ENCODE measurements around the gene SMIM38.
"Not testable (repeated sequence)": the region's sequence is repeated elsewhere in the genome, so short reads cannot be mapped to it uniquely, and the experiment has no call there.

SMIM38 gene

DNA sequence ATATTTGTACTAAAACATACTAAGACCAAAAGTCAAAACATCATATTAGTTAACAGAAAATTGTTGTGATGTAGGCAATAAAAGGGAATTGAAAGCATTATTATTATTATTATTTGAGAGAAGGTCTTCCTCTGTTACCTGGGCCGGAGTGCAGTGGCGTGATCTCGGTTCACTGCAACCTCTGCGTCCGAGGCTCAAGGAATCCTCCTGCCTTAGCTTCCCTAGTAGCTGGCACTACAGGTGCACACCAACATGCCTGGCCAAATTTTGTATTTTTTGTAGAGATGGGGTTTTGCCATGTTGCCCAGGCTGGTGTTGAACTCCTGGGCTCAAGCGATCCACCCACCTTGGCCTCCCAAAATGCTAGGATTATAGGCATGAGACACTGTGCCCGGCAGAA, 15.6 kb upstream of the SMIM38 start:
- DNase-seq (ENCODE audit: low read depth) = not testable (repeated sequence)

DNA sequence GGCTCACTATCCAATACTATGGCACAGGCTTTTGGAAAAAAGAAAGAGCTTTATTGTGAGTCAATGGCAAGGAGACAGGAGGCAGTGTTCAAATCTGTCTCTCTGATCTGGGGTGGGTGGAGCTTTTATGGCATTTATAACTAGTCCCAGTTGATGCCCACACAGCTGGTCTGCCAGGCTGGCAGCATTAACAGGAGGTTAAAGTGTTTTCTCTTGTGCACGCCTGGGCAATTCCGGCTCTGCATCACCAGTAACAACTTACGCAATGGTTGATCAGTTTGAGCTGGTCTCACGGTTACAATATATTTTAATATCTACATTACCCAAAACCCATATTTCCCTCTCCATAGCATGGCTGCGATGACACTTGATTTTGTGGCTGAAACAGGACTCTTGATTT, 15.1 kb upstream of the SMIM38 start:
- no peak for DNase-seq (ENCODE audit: low read depth)

DNA sequence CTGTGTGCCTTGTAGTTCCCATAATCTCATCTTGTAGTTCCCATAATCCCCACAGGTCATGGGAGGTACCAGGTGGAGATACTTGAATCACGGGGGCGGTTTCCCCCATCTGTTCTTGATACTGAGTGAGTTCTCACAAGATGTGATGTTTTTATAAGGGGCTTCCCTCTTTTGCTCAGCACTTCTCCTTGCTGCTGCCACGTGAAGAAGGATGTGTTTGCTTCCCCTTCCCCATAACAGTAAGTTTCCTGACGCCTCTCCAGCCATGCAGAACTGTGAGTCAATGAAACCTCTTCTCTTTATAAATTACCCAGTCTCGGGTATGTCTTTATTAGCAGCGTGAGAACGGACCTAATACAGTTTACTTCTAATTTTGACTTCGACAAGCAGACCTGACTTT, 14.0 kb upstream of the SMIM38 start:
- DNase-seq (ENCODE audit: low read depth) = no peak

DNA sequence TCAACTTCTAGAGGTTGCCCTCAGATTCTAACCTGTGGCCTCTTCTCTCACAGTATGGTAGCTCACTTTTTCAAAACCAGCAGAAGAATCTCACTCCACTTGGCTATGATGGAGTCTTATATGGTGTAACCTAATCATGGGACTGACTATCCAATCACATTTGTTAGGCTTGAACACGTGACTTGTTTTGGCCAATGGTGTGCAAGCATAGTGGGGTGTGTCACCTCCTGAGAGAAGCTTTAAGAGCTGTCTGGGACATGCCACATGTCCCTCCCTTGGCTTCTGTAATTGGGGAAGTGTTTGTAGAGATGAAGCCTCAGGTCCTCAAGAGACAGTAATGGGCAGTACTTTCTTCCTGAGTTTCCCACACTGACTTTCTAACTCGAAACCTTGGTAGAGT, 12.8 kb upstream of the SMIM38 start:
- no peak for DNase-seq (ENCODE audit: low read depth)

DNA sequence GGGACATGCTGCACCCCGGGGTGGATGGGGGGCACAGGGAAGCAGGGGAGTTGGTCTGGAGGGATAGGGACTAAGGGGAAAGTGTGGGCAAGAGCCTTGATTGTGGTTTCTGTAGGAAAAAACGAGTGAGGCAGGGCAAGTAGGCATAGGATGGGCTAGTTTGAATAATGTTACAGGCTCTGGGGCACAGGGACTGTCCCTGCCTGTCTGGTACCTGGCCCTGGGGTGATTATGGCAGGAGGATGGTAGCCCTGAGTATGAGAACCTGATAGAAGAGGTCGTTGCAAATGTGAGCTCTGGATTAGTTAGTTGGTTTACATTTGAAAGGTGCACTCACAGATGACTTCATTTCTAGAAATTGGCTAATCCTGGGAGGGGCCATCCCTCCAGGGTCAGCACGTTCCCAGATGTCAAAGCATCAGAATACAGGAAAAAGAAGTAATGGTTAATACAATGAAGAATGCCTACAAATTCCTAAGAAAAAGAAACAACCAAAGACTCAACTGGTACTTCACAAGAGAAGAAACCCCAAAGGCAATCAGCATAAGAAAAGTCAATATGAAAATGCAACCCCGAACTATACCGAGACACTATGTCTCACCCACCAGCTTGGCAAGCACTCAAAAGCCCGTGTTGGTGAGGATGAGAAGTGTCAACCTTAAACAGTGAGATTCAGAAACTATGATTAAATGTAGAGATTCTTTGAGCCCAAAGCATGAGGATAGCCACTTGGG, 11.3 kb upstream of the SMIM38 start:
- no peak for DNase-seq (ENCODE audit: low read depth)

DNA sequence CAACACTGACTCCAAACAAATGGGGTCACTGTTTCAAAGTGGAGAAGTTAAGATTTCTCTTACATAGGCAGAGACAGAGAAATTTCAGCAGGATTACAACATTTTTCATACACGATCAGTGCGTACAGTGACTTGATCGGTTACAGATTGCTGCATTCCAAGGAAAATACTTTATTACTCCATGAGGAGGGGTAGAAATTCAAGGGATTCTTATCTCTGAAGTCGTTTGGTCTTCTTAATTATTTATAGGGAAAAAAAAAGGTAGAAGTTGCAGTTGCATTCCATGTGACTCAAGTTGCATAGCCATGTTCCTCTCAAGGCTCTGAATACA, 10.7 kb upstream of the SMIM38 start:
- DNase-seq (ENCODE audit: low read depth) = peak; percentile 32

DNA sequence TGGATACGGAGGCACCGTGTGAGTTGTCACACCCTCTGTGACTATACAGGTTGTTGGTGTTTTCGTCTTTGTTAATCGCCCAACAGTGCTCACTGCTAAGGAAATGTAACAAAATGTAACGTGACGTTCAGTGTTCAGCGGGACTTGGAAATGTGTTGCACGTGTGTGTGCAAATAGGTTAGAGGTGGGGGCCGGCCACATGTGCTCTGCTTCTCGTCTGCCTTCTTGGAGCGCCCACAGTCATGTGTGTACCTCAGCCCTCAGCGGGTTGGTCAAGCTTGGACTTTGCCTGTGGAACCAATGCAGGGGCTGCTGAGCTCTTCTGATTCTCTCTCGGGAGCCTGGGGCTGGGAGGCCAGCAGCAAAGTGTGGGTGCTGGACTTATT, 7.4 kb upstream of the SMIM38 start:
- DNase-seq (ENCODE audit: low read depth) = no peak

DNA sequence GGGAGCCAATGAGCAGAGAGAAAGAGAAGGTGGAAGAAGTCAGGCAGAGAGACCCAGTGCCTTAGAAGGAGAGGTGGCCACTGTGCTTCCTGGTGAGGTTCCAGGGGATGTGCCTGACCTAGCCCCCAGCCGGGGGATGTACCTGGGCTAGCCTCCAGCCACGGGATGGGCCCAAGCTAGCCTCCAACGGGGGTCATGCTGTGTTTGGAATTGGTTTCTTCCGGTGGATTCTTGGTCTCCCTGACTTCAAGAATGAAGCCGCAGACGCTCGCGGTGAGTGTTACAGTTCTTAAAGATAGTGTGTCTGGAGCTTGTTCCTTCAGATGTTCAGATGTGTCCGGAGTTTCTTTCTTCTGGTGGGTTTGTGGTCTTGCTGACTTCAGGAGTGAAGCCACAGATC, 6.9 kb upstream of the SMIM38 start:
- DNase-seq (ENCODE audit: low read depth) = no peak

DNA sequence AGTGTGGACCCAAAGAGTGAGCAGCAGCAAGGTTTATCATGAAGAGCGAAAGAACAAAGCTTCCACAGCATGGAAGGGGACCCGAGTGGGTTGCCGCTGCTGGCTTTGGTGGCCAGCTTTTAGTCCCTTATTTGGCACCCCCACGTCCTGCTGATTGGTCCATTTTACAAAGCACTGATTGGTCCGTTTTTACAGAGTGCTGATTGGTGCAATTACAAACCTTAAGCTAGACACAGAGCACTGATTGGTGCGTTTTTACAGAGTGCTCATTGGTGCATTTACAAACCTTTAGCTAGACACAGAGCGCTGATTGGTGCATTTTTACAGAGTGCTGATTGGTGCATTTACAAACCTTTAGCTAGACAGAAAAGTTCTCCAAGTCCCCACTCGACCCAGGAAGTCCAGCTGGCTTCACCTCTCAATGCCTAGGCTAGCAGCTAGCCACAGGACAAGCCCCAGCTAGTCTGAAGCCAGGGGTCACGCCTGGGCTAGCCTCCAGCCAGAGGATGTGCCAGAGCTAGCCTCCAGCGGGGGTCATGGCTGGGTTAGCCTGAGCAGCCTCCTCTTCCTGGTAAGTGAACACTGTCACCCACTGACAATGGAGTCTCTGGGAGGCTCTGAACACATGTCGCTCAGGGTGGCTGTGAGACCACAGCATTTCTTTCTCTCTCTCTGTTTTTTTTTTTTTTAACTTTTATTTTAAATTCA, 6.2 kb upstream of the SMIM38 start:
- DNase-seq (ENCODE audit: low read depth) = not testable (repeated sequence)

DNA sequence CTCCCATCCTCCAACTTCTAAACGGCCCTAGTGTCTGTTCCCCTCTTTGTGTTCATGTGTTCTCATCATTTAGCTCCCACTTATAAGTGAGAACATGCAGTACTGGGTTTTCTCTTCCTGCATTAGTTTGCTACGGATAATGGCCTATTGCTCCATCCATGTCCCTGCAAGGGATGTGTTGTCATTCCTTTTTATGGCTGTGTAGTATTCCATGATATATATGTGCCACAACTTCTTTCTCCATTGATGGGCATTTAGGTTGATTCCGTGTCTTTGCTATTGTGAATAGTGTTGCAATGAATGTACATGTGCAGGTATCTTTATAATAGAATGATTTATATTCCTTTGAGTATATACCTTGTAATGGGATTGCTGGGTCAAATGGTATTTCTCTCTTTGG, 5.6 kb upstream of the SMIM38 start:
- DNase-seq (ENCODE audit: low read depth) = no peak

DNA sequence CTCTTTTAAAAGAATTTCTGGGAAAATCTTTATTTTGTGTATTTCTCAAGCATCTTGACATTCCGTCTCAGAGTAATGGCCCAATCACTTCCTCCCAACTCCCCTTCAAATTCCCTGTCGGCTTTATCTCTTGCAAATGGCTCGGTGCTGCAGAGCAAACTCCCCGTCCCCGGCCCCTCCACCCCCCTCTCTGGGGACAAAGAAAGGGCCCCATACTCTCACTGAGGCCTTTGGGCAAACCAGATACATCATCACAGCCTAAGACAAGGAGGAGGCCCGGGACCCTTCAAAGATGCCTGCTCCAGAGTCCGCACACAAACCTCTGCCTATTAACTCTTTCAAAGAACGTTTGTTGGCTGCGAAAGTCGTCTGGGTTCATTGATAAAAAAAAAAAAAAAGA, 3.9 kb upstream of the SMIM38 start:
- DNase-seq (ENCODE audit: low read depth) = no peak

DNA sequence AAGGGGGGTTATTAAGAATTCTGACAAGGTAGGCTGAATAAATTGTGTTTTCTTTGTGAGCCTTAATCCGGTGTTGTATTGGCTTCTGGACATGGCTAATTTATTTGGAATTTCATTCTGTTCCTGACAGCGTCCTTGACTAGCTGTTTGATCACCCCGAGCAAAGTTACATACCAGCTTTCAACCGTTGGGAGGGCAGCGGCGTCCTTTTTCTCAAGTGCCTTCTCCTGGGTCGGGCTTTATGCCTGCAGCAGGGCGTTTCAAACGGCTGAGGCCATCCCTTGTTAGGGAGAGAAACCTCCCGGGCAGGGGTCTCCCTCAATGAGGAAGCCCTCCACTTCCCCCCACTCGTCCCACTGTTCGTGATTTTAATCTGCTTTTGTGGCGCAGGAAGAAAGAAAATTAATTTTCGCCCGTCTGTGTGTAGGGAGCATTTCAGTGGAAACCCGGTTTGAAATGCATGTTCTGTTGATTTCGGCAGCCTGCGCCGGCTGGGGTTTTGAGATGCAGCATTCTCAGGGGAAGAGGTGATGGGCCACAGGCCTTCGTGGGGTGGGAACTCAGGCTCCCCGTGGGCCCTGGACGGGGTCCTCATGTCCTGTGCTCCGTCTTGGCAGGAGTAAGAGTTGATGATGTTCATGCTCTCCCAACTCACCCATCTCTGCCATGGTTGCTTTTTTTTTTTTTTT, 2.9 kb upstream of the SMIM38 start:
- DNase-seq (ENCODE audit: low read depth) = no peak

DNA sequence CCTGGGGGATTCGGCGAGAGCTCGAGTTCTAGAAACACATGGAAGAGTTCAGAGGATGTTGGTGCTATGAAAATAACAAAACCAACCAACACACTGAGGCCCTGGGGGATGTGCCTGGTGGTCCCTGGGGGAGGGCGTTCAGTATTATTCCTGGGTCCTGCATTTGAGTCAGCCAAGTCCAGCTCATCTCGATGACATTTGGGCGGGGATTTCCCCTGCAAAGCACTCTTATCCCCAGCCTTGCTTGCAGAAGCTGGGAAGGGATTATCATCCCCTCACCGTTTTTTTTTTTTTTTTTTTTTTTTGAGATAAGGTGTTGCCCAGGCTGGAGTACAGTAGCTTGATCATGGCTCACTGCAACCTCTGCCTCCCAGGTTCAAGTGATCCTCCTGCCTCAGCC, 2.1 kb upstream of the SMIM38 start:
- DNase-seq (ENCODE audit: low read depth) = peak; percentile 25

DNA sequence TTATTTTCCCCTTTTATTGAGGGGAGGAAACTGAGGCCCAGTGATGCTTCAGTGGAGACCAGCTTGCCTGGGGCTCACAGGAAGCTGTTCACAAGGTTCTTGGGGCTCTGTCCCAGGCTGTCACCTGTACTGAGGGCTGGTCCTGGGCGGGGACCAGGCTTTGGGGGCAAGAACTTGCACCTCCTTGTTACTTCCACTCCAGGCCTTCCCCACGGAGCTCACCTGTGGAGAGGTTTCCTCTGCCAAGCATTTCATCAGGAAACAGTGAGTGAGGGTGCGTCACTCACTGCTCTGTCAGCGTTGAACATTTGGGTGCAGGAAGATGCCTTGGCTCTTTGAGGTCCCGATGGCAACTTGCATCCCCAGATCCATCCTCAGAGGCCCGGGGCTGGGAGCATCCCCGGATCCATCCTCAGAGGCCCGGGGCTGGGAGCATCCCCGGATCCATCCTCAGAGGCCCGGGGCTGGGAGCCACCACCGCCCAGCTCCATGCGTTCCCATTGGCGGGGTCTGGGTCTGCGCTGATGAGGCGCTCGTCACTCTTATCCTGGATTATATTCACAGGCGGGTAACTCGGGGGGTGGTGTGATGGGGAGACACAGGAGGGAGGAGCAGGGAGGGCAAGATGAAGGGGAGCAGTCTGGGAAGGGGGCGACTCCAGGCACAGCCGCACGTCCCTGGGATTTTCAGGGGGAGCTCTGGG, 1.4 kb upstream of the SMIM38 start:
- no peak for DNase-seq (ENCODE audit: low read depth)

DNA sequence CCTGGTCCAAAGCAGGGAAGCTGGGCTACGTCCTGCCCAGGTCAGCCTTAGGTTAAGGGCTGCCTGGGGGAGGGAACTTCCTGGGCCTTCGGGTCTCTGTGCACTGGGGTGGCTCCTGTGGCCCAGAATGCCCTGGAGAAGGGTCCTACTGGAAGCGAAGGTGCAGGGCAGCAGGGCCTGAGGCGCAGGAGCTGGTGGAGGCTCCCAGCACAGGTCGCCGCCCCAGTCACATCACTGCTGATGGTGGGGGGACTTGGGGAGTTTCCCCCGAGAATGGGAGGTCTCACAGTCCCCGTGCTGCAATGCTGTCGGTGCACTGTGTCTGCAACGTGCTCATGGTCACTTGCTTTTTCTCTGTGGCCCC, 815 bp upstream of the SMIM38 start:
- no peak for DNase-seq (ENCODE audit: low read depth)

DNA sequence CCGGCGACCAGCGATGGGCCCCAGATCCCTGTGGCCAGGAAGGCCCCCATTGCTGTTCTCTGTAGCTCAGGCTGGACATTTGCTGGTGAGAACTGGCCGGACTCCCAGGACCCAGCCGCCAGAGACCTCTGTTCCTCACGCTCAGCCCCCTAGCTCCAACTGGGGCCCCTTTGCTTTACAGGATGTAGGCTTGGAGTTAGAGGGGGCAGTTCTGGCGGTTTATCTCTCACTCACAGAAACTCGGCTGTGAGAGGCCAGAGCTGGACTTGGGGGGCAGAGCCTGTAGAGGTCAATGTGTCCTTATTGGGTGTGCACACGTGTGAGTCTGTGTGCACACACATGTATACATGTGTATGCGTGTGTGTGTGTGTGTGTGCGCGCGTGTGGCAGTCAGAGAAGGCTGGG, 502 bp downstream of the SMIM38 start:
- no peak for DNase-seq (ENCODE audit: low read depth)

DNA sequence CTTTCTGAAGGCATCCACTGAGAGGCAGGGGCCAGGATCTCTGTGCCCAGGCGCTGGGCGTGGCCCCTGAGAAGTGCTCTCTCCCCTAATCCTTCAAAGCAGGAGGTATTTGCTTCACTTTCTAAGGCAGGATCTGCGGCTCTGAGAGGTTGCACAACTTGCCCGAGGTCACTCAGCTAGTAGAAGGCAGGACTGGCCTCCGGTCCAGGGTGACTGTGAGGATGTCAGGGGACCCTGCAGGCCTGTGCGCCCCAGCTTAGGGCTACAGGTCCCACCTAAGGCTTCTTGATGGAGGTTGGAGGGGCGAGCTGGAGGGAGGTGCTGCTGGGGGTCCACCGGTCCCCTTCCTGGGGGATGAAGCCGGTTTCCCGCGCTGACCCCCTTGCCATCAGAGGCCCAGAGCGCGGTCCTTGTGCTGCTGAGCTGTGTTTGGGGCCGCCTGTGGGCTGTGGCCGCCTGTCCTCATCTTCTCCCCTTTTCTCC, 979 bp downstream of the SMIM38 start:
- DNase-seq (ENCODE audit: low read depth) = peak; percentile 71

DNA sequence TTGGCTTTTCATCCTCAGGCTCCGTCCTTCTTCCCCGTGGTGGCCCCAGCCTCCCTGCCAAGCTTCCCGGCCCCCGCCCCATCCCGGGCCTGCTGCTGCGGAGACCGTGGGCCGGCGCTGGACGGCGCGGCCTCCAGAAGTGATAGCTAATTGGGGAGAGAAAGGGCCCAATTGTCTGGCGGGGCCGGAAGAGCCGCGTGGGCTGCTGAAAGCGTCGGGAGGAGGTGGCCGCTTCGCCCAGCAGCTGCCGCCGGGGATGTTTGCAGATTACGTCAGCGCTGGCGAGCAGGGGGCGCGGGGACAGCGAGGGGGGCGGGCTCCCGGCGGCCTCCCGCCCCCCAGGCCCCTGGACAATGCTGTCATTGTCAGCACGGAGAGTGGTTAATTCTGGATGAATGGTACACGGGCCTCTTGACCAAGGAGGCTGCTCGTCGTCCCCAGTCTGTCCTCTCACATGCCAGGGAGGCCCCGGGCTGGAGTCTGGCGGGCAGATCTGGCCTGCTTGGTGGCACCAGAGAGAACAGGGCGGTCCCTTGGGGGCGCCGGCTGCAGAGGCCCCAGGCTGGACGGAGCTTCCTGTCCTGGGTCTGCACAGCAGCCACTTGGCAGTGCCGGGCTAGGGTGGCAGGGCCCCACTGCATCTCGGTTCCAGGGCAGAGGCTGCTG, 1.6 kb downstream of the SMIM38 start:
- DNase-seq (ENCODE audit: low read depth) = peak; percentile 40

DNA sequence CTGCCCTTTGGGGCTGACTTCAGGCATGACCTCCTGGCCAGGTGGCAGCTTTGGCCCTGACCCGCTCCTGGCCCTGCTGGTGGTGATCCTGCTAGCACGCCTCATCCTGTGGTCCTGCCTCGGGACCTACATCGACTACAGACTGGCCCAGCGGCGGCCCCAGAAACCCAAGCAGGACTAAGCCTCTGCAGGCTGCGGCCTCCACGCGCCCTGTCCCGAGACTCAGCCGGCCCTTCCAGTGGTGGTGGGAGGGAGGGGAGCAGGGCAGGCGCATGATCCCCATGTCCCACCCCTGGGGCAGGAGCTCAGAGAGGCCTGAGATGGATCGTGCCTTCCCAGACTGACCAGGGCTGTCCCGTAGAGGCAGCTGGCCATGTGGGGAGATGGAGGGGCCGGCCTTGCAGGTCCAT, 2.1 kb downstream of the SMIM38 start:
- no peak for DNase-seq (ENCODE audit: low read depth)

DNA sequence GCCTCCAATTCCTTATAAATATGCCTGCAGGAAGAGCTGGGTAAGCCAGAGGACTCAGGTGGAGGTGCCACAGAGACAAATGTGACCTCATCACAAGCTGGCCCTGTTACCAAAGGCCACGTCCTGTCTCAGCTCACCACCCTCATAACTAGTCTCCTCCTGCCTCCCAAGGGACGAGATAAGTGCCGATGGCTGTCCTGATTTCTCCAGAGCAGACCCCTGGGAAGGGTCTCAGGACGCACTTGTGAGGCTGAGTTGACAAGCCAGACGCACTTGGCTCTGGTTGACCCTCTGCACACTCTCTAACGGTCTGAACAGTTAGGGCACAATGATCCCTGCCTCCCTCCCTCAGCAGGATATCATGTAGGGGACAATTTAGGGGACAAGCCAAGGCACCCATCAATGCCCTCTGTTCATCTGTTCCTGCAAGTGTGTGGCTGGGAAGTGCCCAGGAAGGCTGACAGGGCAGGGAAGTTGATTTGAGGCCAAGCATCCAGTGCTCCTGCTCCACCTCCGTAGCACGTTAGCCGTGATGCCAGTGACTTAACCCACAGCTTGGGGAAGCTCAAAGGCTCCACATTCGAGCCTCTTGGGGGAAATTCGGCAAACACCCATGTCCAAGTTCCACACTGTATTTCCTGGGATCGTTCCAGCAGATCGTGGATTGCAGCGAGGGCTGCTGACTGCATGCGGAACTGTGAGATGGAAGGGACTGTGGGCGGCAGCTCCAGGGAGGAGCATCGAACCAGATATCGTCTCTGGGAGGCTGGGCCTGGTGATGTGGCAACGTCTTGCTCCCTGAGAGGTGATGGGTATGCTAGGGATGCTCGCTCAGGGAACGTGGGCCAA, 2.8 kb downstream of the SMIM38 start:
- DNase-seq (ENCODE audit: low read depth) = no peak

DNA sequence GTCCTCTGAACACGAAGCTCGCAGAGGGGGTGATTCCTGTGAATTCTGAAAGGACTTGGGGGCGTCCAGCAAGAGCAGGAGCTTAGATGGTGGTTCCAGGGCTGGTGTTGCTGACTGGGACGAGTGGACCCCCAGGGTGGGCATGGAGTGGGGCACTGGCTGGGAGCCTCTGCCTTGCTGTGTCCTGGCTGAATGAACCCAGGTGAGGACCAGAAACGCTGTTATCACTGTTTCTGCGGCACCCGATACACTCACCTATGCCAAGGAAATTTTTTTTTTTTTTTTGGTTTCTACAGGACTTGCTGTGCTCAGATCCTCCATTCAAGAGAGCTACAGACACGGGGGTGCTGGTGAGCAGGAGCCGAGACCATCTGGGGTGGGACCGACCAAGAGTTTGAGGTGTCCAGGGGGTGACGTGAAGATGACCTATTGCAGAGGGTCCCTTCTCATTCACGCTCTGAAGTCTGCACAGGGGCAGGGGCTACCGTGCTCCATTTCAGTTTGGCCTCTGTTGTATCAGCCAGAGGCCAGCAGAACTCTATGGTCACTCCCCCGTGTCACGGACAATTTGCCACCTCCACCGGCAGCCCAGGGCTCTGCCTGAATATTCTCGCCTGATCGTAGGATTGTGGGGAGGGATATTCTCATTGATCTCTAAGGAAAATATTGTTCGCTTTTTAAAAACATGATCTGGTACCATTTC, 3.6 kb downstream of the SMIM38 start:
- no peak for DNase-seq (ENCODE audit: low read depth)

All from iris pigment epithelial cell (primary cell).